Colonic mucosa (tissue), 4 donors: Measurements from ENCODE around the gene DOCK9. TPM values are rescaled to one million over a fixed set of nuclear protein-coding genes. Genes with fewer than 3 reads are reported as not detected.

Experiments
- DNase-seq: peaks from one replicate; pipeline ENCODE4 v3.0.0-alpha.2; 2020
- H3K27ac ChIP-seq: fragments of 200-600 bp; one replicate; pipeline ENCODE4 v1.8.0; 2021
- H3K27me3 ChIP-seq: fragments of 200-600 bp; one replicate; pipeline ENCODE4 v1.8.0; 2021
- H3K36me3 ChIP-seq: fragments of 200-600 bp; one replicate; pipeline ENCODE4 v1.8.0; 2021
- H3K4me1 ChIP-seq: fragments of 200-600 bp; one replicate; pipeline ENCODE4 v1.8.0; 2021; ENCODE audit warnings: mild to moderate bottlenecking
- H3K4me3 ChIP-seq: fragments of 200-600 bp; one replicate; pipeline ENCODE4 v1.8.0; 2021
- H3K9ac ChIP-seq, 2 donors: one replicate each; pipeline ENCODE4 v1.7.0; 2013; ENCODE audit warnings: control low read depth in 2 of 2, low read depth in 2 of 2, low read length in 2 of 2
- H3K9me3 ChIP-seq: fragments of 200-600 bp; one replicate; pipeline ENCODE4 v1.8.0; 2021
- CTCF ChIP-seq: fragments of 200-600 bp; IDR thresholded peaks from one replicate; pipeline ENCODE4 v1.8.0; 2022; ENCODE audit warnings: antibody characterized with exemption, mild to moderate bottlenecking
- intact Hi-C: fragments of 100-400 bp; cut with DNase I; formaldehyde crosslinking; loops from one replicate; pipeline ENCODE4 v1.14.1; 2022
- total RNA-seq, 2 donors: library from RNA; stranded (reverse); fragmentation: NEBNext Ultra II Directional in 1 of 2; extraction: Animal tissue kit (Norgen Biotek cat#: 25700) in 1 of 2; gene quantifications; one replicate each; pipeline ENCODE4 v1.2.1, GENCODE V29; 2021
- donor health status: healthy.
- donor health status: DM: no; HTN: no; CAD: no.
- donor health status: DM: no; HTN: no; CAD: no.

The DOCK9 gene
- total RNA-seq, 2 donors from 2014 or later = 42.3 to 52.4 TPM

DNA sequence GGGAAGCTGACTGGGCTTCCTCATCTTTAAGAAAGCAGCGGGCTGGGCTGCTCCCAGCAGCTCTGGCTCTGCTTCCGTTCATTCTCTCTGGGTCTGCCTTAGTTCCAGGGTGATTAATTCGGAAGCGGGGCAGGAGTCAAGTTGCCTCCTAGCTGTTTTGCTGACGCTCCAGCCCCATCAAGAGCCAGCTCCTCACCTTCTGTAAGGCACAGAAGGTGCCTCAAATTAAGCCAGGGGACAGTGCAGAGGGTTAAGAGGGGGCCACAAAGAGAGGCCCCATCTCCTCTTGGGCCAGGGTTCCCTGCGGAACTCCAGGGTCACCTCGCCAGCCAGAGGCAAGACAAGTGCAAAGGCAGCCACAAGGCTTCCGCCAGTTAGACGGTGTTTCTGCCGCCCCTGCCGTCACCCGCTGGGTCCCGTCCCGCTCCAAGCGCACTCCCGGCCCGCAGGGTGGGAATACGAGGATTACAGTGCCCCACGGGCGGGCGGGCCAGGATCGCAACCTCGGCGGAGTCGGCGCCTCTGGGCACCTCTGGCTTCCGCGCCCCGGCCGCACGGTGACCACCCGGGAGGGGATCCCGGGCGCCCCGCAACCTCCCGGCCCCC lies 225.9 kb downstream of the DOCK9 start:
- intact Hi-C loops = no loop called here
- peak overlapping the region; percentile 42 for H3K4me3 ChIP-seq
- peak overlapping the region in 1 of 2 donors; percentile 7 for H3K9ac ChIP-seq
- H3K9me3 ChIP-seq = no peaks in the 10 kb centered on the region
- DNase-seq = no peak
- peaks cover 24% of the 10 kb centered on the region for H3K27me3 ChIP-seq
- no peak overlapping the region for H3K27ac ChIP-seq
- H3K4me1 ChIP-seq = no peaks in the 10 kb centered on the region
- no peaks in the 10 kb centered on the region for H3K36me3 ChIP-seq
- no peak for TF ChIP-seq CTCF

DNA sequence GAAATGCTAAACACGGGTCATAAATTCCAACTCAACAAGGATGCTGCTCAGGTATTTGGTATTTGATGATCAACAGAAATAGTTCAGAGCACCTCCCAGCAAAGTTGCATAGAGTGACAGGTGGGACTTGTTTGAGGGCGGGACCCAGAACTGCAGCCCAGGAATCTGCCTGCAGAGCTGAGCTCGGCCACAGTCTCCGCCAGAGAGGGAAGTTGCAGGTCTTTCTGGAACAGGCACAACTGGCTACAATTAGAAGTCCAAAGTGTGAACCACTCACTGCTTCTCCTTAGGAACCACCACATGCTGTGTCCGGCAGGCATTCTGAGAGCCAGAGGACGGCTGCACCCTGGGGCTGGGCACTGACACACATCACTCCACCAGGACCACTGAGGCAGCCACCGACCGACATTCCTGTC lies 226.5 kb downstream of the DOCK9 start:
- H3K4me1 ChIP-seq = no peaks in the 10 kb centered on the region
- H3K27ac ChIP-seq = no peak overlapping the region
- H3K27me3 ChIP-seq = peaks cover 24% of the 10 kb centered on the region
- no peak overlapping the region for H3K9ac ChIP-seq
- H3K36me3 ChIP-seq = no peaks in the 10 kb centered on the region
- intact Hi-C loops = no loop called here
- DNase-seq = no peak
- H3K4me3 ChIP-seq = peak overlapping the region; percentile 42
- no peak for TF ChIP-seq CTCF
- no peaks in the 10 kb centered on the region for H3K9me3 ChIP-seq

- Histone ChIP-seq H3K9me3 (no peaks in the 10 kb centered on the region), H3K4me3 (no peak overlapping the region), H3K27ac (no peak overlapping the region), H3K4me1 (no peaks in the 10 kb centered on the region), H3K36me3 (no peaks in the 10 kb centered on the region), H3K9ac (no peak overlapping the region), H3K27me3 (peaks cover 24% of the 10 kb centered on the region)
- DNase-seq = no peak
- no peak for TF ChIP-seq CTCF
- intact Hi-C loops = no loop called here
Observed at GRCh38 chr13:98749501-98749900, 228.4 kb downstream of the DOCK9 start.

DNA sequence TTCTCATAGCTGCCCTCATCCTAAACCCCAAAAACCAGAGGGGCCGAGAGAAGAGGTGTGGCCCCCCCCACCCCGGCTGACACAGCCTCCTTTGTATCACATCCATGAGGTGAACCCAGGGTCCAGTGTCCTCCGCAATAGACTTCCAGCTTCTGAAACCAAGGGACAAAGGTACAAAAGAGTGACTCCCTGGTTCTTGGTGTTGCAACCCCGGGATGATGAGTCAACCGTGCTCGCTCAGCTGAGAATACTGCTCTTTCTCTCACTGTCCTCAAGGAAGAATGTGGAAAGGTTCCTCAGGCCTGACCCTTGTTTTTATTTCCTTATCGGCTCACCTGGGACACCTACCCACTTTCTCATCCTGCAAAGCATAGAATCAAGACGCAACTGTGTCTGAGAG lies 230.9 kb downstream of the DOCK9 start:
- no peaks in the 10 kb centered on the region for H3K9me3 ChIP-seq
- no peaks in the 10 kb centered on the region for H3K4me1 ChIP-seq

More for the DNA sequence above, 230.9 kb downstream of the DOCK9 start:
- H3K27me3 ChIP-seq = peaks cover 8% of the 10 kb centered on the region
- H3K4me3 ChIP-seq = no peak overlapping the region
- TF ChIP-seq CTCF = no peak
- H3K9ac ChIP-seq = no peak overlapping the region
- H3K27ac ChIP-seq = no peak overlapping the region
- no peak for DNase-seq
- no peaks in the 10 kb centered on the region for H3K36me3 ChIP-seq
- intact Hi-C loops = no loop called here

Other genes with a start within 250 kb of the DOCK9 start
- gene SLC15A1, start 225.4 kb downstream of the DOCK9 start, total RNA-seq = 10 to 100 TPM in 1 of 2 donors, 1 to 10 TPM in 1; 2.4 to 38.5 TPM
- 10 to 100 TPM; 67.6 to 88.4 TPM for gene UBAC2, start 222.8 kb upstream of the DOCK9 start, total RNA-seq